ENCODE results near the gene PCDHA13.

GRCh38 chr5:140857177-140857986, 24.5 kb upstream of the PCDHA13 start:
- TF ChIP-seq, protein P1, sequence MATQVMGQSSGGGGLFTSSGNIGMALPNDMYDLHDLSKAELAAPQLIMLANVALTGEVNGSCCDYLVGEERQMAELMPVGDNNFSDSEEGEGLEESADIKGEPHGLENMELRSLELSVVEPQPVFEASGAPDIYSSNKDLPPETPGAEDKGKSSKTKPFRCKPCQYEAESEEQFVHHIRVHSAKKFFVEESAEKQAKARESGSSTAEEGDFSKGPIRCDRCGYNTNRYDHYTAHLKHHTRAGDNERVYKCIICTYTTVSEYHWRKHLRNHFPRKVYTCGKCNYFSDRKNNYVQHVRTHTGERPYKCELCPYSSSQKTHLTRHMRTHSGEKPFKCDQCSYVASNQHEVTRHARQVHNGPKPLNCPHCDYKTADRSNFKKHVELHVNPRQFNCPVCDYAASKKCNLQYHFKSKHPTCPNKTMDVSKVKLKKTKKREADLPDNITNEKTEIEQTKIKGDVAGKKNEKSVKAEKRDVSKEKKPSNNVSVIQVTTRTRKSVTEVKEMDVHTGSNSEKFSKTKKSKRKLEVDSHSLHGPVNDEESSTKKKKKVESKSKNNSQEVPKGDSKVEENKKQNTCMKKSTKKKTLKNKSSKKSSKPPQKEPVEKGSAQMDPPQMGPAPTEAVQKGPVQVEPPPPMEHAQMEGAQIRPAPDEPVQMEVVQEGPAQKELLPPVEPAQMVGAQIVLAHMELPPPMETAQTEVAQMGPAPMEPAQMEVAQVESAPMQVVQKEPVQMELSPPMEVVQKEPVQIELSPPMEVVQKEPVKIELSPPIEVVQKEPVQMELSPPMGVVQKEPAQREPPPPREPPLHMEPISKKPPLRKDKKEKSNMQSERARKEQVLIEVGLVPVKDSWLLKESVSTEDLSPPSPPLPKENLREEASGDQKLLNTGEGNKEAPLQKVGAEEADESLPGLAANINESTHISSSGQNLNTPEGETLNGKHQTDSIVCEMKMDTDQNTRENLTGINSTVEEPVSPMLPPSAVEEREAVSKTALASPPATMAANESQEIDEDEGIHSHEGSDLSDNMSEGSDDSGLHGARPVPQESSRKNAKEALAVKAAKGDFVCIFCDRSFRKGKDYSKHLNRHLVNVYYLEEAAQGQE (IDR thresholded peaks at IDR 0.05; ENCODE audit: low read depth) = no peak
- no peak for TF ChIP-seq EGR1 (IDR thresholded peaks at IDR 0.05)
- TF ChIP-seq MAX (IDR thresholded peaks at IDR 0.05) = no peak
- TF ChIP-seq EP300 (IDR thresholded peaks at IDR 0.05; ENCODE audit: borderline replicate concordance) = no peak
- TF ChIP-seq CEBPB (IDR thresholded peaks at IDR 0.05) = no peak
- TF ChIP-seq USF1 (IDR thresholded peaks at IDR 0.05) = no peak
- TF ChIP-seq TAF1 (IDR thresholded peaks at IDR 0.05; ENCODE audit: low read depth) = no peak
- no peak for TF ChIP-seq RAD21 (IDR thresholded peaks at IDR 0.05; ENCODE audit: low read depth)
